Lower leg skin (tissue), 4 donors: ENCODE measurements around the gene D2HGDH. TPM values are rescaled to one million over a fixed set of nuclear protein-coding genes. Genes with fewer than 3 reads are reported as not detected.
A peak's percentile ranks its signal among the peaks of the same experiment; 100 is the strongest.

ENCODE experiments used
- DNase-seq, 2 donors: peaks; one replicate each; pipeline ENCODE4 v3.0.0-alpha.2; 2019; ENCODE audit warnings: low spot score in 2 of 2
- H3K4me3 ChIP-seq: fragments of 200-600 bp; sonication (generic); 2 replicates; pipeline ENCODE4 v1.5.1; 2017; ENCODE audit warnings: mild to moderate bottlenecking, low read depth; ENCODE audit not compliant: poor library complexity, severe bottlenecking
- CTCF ChIP-seq, 3 donors: fragments of 450-650 bp; IDR thresholded peaks; one replicate each; pipeline ENCODE4 v1.5.1; 2016; ENCODE audit warnings: antibody characterized with exemption in 3 of 3, mild to moderate bottlenecking in 3 of 3, moderate library complexity in 2 of 3
- POLR2A ChIP-seq, 2 donors: fragments of 450-650 bp; IDR thresholded peaks; one replicate each; pipeline ENCODE4 v1.6.1; 2016 to 2017; ENCODE audit warnings: antibody characterized with exemption in 2 of 2, mild to moderate bottlenecking in 1 of 2, moderate library complexity in 1 of 2
- WGBS, 2 donors: methylation state at CpG; one replicate each; pipeline ENCODE4 v1.1.5; 2018; 5-methylcytosine and 5-hydroxymethylcytosine counted together
- intact Hi-C: fragments of 100-400 bp; cut with DNase I; formaldehyde crosslinking; loops from one replicate; pipeline ENCODE4 v1.15.0; 2023; ENCODE audit warnings: low total_unique reads
- total RNA-seq, 4 donors: library from RNA; depleted of rRNA; stranded (reverse); fragments of >200 nt; gene quantifications; one replicate each; pipeline ENCODE4 v1.1.0, GENCODE V29; 2016

D2HGDH gene
- total RNA-seq, 4 donors from 2014 or later: 34.8 to 65.1 (median 48.2) TPM

- peak in 1 of 2 donors; percentile 8 for DNase-seq
- no peak overlapping the region for H3K4me3 ChIP-seq
- intact Hi-C loops: no loop called here
- WGBS, 2 donors: 79 to 81% methylated on average over 31 of the region's 31 CpGs
- TF ChIP-seq CTCF (IDR thresholded peaks at IDR 0.05) (no peak), POLR2A (IDR thresholded peaks at IDR 0.05) (no peak)
These were observed 60.9 kb downstream of the D2HGDH start for GRCh38 chr2:241795021-241795999.

GRCh38 chr2:241796209-241796608 is 61.8 kb downstream of the D2HGDH start:
- no peak for TF ChIP-seq POLR2A (IDR thresholded peaks at IDR 0.05)
- no peak for TF ChIP-seq CTCF (IDR thresholded peaks at IDR 0.05)
- peak in 1 of 2 donors; percentile 9 for DNase-seq
- WGBS, 2 donors: 95 to 98% methylated on average over 12 to 13 of the region's 13 CpGs
- intact Hi-C loops: no loop called here
- no peak overlapping the region for H3K4me3 ChIP-seq

GRCh38 chr2:241796610-241797138 is 62.2 kb downstream of the D2HGDH start:
- intact Hi-C loops: no loop called here
- WGBS, 2 donors: 91 to 92% methylated on average over 8 to 10 of the region's 13 CpGs
- TF ChIP-seq CTCF (IDR thresholded peaks at IDR 0.05) (no peak), POLR2A (IDR thresholded peaks at IDR 0.05) (no peak)
- no peak overlapping the region for H3K4me3 ChIP-seq
- peak in 1 of 2 donors; percentile 78 for DNase-seq

- no peak for TF ChIP-seq CTCF (IDR thresholded peaks at IDR 0.05)
- TF ChIP-seq POLR2A (IDR thresholded peaks at IDR 0.05): no peak
- intact Hi-C loops: no loop called here
- peak in 1 of 2 donors; percentile 11 for DNase-seq
- H3K4me3 ChIP-seq: no peak overlapping the region
- WGBS, 2 donors: 70 to 83% methylated on average over 14 to 19 of the region's 19 CpGs
These were observed 63.1 kb downstream of the D2HGDH start for GRCh38 chr2:241797441-241798080.

- H3K4me3 ChIP-seq: no peak overlapping the region
- 64 to 66% methylated on average over 10 to 14 of the region's 14 CpGs for WGBS, 2 donors
- TF ChIP-seq CTCF (IDR thresholded peaks at IDR 0.05): no peak
- no peak for TF ChIP-seq POLR2A (IDR thresholded peaks at IDR 0.05)
- peak in 1 of 2 donors; percentile 2 for DNase-seq
- intact Hi-C loops: no loop called here
These were observed 63.7 kb downstream of the D2HGDH start for GRCh38 chr2:241798081-241798630.
